Neuronal stem cell (in vitro differentiated cells): ENCODE measurements around the gene EPAS1.
A peak's percentile ranks its signal among the peaks of the same experiment; 100 is the strongest.

ENCODE experiments used
- DNase-seq: peaks from one replicate; pipeline ENCODE4 v3.0.0-alpha.2; 2013; ENCODE audit warnings: low spot score
- H2AFZ ChIP-seq: one replicate; pipeline ENCODE4 v1.6.1; 2013; ENCODE audit warnings: mild to moderate bottlenecking, low read length, inconsistent platforms
- H2AK5ac ChIP-seq: 2 replicates; pipeline ENCODE4 v1.6.1; 2013; ENCODE audit warnings: low read depth, mild to moderate bottlenecking, inconsistent platforms, low read length, moderate library complexity, mixed read lengths
- H2BK120ac ChIP-seq: 2 replicates; pipeline ENCODE4 v1.6.1; 2013; ENCODE audit warnings: low read depth, mild to moderate bottlenecking, inconsistent platforms, low read length, moderate library complexity, mixed read lengths
- H2BK12ac ChIP-seq: one replicate; pipeline ENCODE4 v1.6.1; 2013; ENCODE audit warnings: low read length, inconsistent platforms
- H2BK15ac ChIP-seq: 2 replicates; pipeline ENCODE4 v1.6.1; 2013; ENCODE audit warnings: mild to moderate bottlenecking, low read length, inconsistent platforms, mixed read lengths
- H2BK5ac ChIP-seq: one replicate; pipeline ENCODE4 v1.6.1; 2013; ENCODE audit warnings: inconsistent platforms, mild to moderate bottlenecking, low read length, moderate library complexity
- H3K14ac ChIP-seq: one replicate; pipeline ENCODE4 v1.6.1; 2013; ENCODE audit warnings: low read length, inconsistent platforms
- H3K18ac ChIP-seq: 2 replicates; pipeline ENCODE4 v1.6.1; 2013; ENCODE audit warnings: low read length, inconsistent platforms
- H3K23ac ChIP-seq: 2 replicates; pipeline ENCODE4 v1.6.1; 2013; ENCODE audit warnings: low read depth, mild to moderate bottlenecking, mixed read lengths, low read length, inconsistent platforms; ENCODE audit not compliant: poor library complexity
- H3K27ac ChIP-seq: replicated peaks from 3 replicates; pipeline ENCODE4 v1.5.1; 2013; ENCODE audit warnings: low read length, inconsistent platforms
- H3K27me3 ChIP-seq, 3 experiments: 2 replicates each; pipeline ENCODE4 v1.6.1; 2013; ENCODE audit warnings: low read length in 3 of 3, mild to moderate bottlenecking in 2 of 3, inconsistent platforms in 1 of 3, low read depth in 1 of 3, mixed read lengths in 1 of 3, moderate library complexity in 1 of 3; ENCODE audit not compliant: control insufficient read depth in 3 of 3, insufficient read depth in 3 of 3
- H3K36me3 ChIP-seq, 2 donors: replicated peaks in 1 of 2; 2 replicates each; pipeline ENCODE4 v1.6.1; 2013; ENCODE audit warnings: low read length in 2 of 2; ENCODE audit not compliant: control insufficient read depth in 2 of 2, insufficient read depth in 2 of 2
- H3K4ac ChIP-seq: 2 replicates; pipeline ENCODE4 v1.6.1; 2013; ENCODE audit warnings: inconsistent platforms, mild to moderate bottlenecking, low read length, moderate library complexity
- H3K4me1 ChIP-seq, 2 donors: 1 replicate in 1 of 2; 2 replicates in 1 of 2; pipeline ENCODE4 v1.6.1; 2013; ENCODE audit warnings: low read length in 2 of 2, low read depth in 1 of 2; ENCODE audit not compliant: control insufficient read depth in 2 of 2, insufficient read depth in 1 of 2
- H3K4me2 ChIP-seq: one replicate; pipeline ENCODE4 v1.6.1; 2013; ENCODE audit warnings: mild to moderate bottlenecking, low read length, inconsistent platforms; ENCODE audit not compliant: insufficient read depth, poor library complexity, severe bottlenecking
- H3K4me3 ChIP-seq, 2 donors: 2 replicates each; pipeline ENCODE4 v1.5.1; 2013; ENCODE audit warnings: low read length in 2 of 2, mild to moderate bottlenecking in 2 of 2, inconsistent platforms in 1 of 2, moderate library complexity in 1 of 2
- H3K79me1 ChIP-seq: one replicate; pipeline ENCODE4 v1.6.1; 2013; ENCODE audit warnings: low read depth, mild to moderate bottlenecking, inconsistent platforms, low read length, moderate library complexity
- H3K9ac ChIP-seq: one replicate; pipeline ENCODE4 v1.6.1; 2013; ENCODE audit warnings: mild to moderate bottlenecking, low read depth, low read length, inconsistent platforms; ENCODE audit not compliant: poor library complexity
- H3K9me3 ChIP-seq, 2 donors: replicated peaks in 1 of 2; 2 replicates each; pipeline versions ENCODE3 to v1.6.1; 2013; ENCODE audit warnings: low read length in 2 of 2, mild to moderate bottlenecking in 2 of 2, inconsistent platforms in 1 of 2, low read depth in 1 of 2, mixed read lengths in 1 of 2, moderate library complexity in 1 of 2; ENCODE audit not compliant: control insufficient read depth in 2 of 2, insufficient read depth in 1 of 2
- H4K8ac ChIP-seq: one replicate; pipeline ENCODE4 v1.6.1; 2013; ENCODE audit warnings: low read depth, mild to moderate bottlenecking, inconsistent platforms, low read length, moderate library complexity
- H4K91ac ChIP-seq: one replicate; pipeline ENCODE4 v1.6.1; 2013; ENCODE audit warnings: low read length, low read depth, mild to moderate bottlenecking, inconsistent platforms; ENCODE audit not compliant: poor library complexity
- WGBS, 2 donors: extraction: QIAGEN DNeasy Blood & Tissue Kit; methylation state at CpG; one replicate each; pipeline ENCODE4 v1.1.7; 2013; ENCODE audit warnings: missing lambda C conversion rate in 2 of 2, mixed read lengths in 1 of 2; ENCODE audit not compliant: insufficient read length in 2 of 2, insufficient replicate concordance in 1 of 2; ENCODE audit errors: extremely low coverage in 2 of 2; 5-methylcytosine and 5-hydroxymethylcytosine counted together

EPAS1 gene

DNA sequence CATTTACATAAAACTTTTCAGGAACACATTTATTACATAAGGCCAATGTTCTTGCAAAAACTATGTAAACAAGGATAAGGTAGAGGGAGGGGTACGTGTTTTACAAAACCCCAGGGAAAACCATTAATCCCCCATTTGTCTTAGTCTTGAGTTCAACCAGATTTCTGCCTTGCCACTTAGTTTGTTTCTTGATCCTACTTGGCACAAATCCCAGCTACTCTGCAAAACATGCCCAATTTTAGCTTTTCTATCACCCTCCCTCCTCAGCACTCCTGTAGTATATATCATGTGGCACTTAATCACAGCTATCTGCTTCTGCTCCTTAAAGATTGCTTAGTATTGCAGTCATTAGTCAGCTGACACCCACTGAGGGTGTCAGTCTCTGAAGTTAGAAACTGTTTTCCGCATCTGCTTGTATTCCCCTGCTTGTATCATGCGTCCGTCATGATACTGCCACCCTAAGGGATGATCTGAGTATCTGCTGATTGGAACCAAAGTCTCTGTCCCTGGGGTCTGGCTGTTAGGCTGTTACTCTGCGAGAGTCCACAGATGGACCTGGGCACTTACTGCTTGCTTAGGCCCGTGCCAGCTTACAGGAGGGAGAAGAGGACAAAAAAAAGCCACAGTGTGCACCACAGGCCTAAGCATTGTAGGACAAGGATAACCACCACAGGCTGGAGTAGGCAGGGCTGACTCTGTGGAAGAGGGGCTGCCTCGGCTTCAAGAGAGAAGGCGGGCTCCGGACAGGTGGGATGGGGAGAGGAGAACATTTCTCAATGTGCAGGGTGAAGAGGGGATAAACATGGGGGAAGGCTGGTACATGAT is 82.2 kb downstream of the EPAS1 start:
- Histone ChIP-seq H2AK5ac (no peak overlapping the region), H3K4ac (no peak overlapping the region), H2BK5ac (no peak overlapping the region), H3K9me3 (no peaks in the 10 kb centered on the region), H4K8ac (no peak overlapping the region), H2AFZ (no peak overlapping the region), H3K14ac (no peak overlapping the region), H2BK15ac (no peak overlapping the region), H3K9ac (no peak overlapping the region), H3K27ac (no peak overlapping the region), H3K23ac (no peak overlapping the region), H3K4me1 (no peaks in the 10 kb centered on the region), H3K27me3 (no peaks in the 10 kb centered on the region), H2BK120ac (no peak overlapping the region), H2BK12ac (no peak overlapping the region), H3K4me2 (no peak overlapping the region), H4K91ac (no peak overlapping the region), H3K18ac (peak overlapping the region; percentile 1), H3K4me3 (no peak overlapping the region), H3K79me1 (no peaks in the 10 kb centered on the region), H3K36me3 (no peaks in the 10 kb centered on the region)
- DNase-seq = no peak
- WGBS, 2 donors = no CpG with 5 or more reads among the region's 9 CpGs

DNA sequence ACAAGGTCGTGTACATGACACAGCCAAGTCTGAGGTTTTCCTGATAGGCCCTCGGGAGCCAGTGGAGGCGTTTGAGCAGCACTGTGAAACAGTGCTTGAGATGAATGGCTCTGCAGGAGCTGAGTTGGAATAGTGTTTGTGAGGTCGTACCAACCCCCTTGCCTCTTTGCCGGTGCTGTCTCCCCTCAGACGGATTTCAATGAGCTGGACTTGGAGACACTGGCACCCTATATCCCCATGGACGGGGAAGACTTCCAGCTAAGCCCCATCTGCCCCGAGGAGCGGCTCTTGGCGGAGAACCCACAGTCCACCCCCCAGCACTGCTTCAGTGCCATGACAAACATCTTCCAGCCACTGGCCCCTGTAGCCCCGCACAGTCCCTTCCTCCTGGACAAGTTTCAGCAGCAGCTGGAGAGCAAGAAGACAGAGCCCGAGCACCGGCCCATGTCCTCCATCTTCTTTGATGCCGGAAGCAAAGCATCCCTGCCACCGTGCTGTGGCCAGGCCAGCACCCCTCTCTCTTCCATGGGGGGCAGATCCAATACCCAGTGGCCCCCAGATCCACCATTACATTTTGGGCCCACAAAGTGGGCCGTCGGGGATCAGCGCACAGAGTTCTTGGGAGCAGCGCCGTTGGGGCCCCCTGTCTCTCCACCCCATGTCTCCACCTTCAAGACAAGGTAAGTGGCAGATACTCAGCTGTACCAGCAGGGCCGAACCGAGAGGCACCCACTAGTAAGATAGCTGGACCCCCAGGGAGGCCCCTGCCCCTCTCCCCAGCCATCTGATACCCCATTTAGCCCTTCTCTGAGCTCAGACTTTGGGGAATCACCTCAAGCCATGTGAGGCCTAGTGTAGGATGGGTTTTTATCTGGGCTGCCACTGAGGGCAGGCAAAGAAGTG is 83.1 kb downstream of the EPAS1 start:
- H2BK5ac ChIP-seq = no peak overlapping the region
- WGBS, 2 donors = no CpG with 5 or more reads among the region's 22 CpGs
- H3K4me1 ChIP-seq = no peaks in the 10 kb centered on the region
- H3K9ac ChIP-seq = no peak overlapping the region
- no peaks in the 10 kb centered on the region for H3K9me3 ChIP-seq
- no peak for DNase-seq
- H4K8ac ChIP-seq = no peak overlapping the region
- no peak overlapping the region for H2BK15ac ChIP-seq
- peak overlapping the region; percentile 21 for H2AK5ac ChIP-seq
- H4K91ac ChIP-seq = no peak overlapping the region
- no peak overlapping the region for H3K4ac ChIP-seq
- H3K4me3 ChIP-seq = no peak overlapping the region
- no peaks in the 10 kb centered on the region for H3K36me3 ChIP-seq
- peak overlapping the region; percentile 1 for H3K18ac ChIP-seq
- H3K79me1 ChIP-seq = no peaks in the 10 kb centered on the region
- H3K4me2 ChIP-seq = no peak overlapping the region
- no peak overlapping the region for H3K23ac ChIP-seq
- no peak overlapping the region for H3K27ac ChIP-seq
- H2BK12ac ChIP-seq = no peak overlapping the region
- H3K27me3 ChIP-seq = no peaks in the 10 kb centered on the region
- H3K14ac ChIP-seq = no peak overlapping the region
- H2AFZ ChIP-seq = no peak overlapping the region
- no peak overlapping the region for H2BK120ac ChIP-seq

DNA sequence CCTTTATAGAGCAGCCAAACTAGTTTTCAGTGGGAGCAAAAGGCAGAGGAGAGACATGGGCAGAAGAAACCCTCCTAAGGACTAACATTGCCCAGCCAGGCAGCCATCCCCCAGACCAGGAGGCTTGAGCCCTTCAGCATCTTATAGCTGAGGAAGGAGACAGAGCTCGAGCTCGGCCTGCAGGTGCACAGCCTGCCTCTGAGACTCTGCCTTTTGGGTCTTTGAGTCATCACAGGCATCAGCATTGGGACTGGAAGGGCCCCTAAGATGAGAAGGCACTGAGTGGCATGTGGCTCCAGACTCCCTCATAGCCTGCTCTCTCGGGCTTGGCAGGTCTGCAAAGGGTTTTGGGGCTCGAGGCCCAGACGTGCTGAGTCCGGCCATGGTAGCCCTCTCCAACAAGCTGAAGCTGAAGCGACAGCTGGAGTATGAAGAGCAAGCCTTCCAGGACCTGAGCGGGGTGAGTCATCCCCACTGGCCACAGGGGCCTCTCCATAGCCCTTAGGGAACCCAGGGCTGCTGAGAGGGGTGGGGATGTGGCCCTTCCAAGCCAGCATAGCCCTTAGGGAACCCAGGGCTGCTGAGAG is 84.1 kb downstream of the EPAS1 start:
- Histone ChIP-seq H3K27me3 (no peaks in the 10 kb centered on the region), H3K36me3 (no peaks in the 10 kb centered on the region), H3K9ac (no peak overlapping the region), H3K79me1 (no peaks in the 10 kb centered on the region), H2AK5ac (no peak overlapping the region), H2BK12ac (no peak overlapping the region), H3K18ac (no peak overlapping the region), H3K27ac (no peak overlapping the region), H2BK15ac (no peak overlapping the region), H2AFZ (no peak overlapping the region), H4K91ac (peak overlapping the region; percentile 30), H3K23ac (no peak overlapping the region), H3K4me1 (no peaks in the 10 kb centered on the region), H3K4me2 (no peak overlapping the region), H2BK5ac (no peak overlapping the region), H2BK120ac (no peak overlapping the region), H3K9me3 (no peaks in the 10 kb centered on the region), H3K4ac (no peak overlapping the region), H3K4me3 (no peak overlapping the region), H4K8ac (no peak overlapping the region), H3K14ac (no peak overlapping the region)
- DNase-seq = no peak
- no CpG with 5 or more reads among the region's 8 CpGs for WGBS, 2 donors

DNA sequence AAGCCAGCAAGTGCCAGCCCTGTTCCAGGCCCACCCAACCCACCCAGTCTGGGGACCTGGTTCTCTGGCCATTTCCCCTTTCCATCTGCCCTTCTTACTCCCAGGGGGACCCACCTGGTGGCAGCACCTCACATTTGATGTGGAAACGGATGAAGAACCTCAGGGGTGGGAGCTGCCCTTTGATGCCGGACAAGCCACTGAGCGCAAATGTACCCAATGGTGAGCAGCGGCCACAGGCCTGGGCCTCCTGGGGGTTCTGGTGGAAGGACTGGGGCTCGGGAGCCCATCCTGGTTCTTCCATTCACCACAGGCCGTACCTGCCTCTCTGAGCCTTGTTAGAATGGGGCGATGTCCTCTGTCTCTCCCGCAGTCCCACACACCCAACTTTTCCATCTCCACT is 84.7 kb downstream of the EPAS1 start:
- H3K4me1 ChIP-seq = no peaks in the 10 kb centered on the region

More for the DNA sequence above, 84.7 kb downstream of the EPAS1 start:
- DNase-seq = no peak
- no peak overlapping the region for H3K4me2 ChIP-seq
- H3K23ac ChIP-seq = no peak overlapping the region
- no peaks in the 10 kb centered on the region for H3K79me1 ChIP-seq
- no peak overlapping the region for H3K18ac ChIP-seq
- H3K4ac ChIP-seq = no peak overlapping the region
- H2AFZ ChIP-seq = no peak overlapping the region
- no peak overlapping the region for H3K14ac ChIP-seq
- H2AK5ac ChIP-seq = no peak overlapping the region
- no peak overlapping the region for H2BK15ac ChIP-seq
- no peak overlapping the region for H2BK5ac ChIP-seq
- no peaks in the 10 kb centered on the region for H3K36me3 ChIP-seq
- no peak overlapping the region for H4K91ac ChIP-seq
- no peak overlapping the region for H2BK120ac ChIP-seq
- no peak overlapping the region for H3K9ac ChIP-seq
- no peak overlapping the region for H4K8ac ChIP-seq
- H3K27ac ChIP-seq = no peak overlapping the region
- no peak overlapping the region for H2BK12ac ChIP-seq
- no peak overlapping the region for H3K4me3 ChIP-seq
- WGBS, 2 donors = no CpG with 5 or more reads among the region's 8 CpGs
- no peaks in the 10 kb centered on the region for H3K9me3 ChIP-seq
- H3K27me3 ChIP-seq = no peaks in the 10 kb centered on the region
